HUES6 (cell line): ENCODE measurements around the gene UQCRQ.
"Not testable (repeated sequence)": the region's sequence is repeated elsewhere in the genome, so short reads cannot be mapped to it uniquely, and the experiment has no call there.

Experiments
- H3K27ac ChIP-seq: 2 replicates; pipeline ENCODE4 v1.7.0; 2013; ENCODE audit warnings: low read depth, mild to moderate bottlenecking, low read length, inconsistent platforms
- H3K27me3 ChIP-seq: 2 replicates; pipeline ENCODE4 v1.6.1; 2013; ENCODE audit warnings: low read length; ENCODE audit not compliant: control insufficient read depth, insufficient read depth
- H3K36me3 ChIP-seq: 2 replicates; pipeline ENCODE4 v1.6.1; 2013; ENCODE audit warnings: low read length; ENCODE audit not compliant: control insufficient read depth, insufficient read depth
- H3K4me1 ChIP-seq: 2 replicates; pipeline ENCODE4 v1.6.1; 2013; ENCODE audit warnings: low read length; ENCODE audit not compliant: control insufficient read depth, insufficient read depth
- H3K4me3 ChIP-seq: 2 replicates; pipeline ENCODE4 v1.5.1; 2013; ENCODE audit warnings: low read depth, low read length
- H3K9ac ChIP-seq: one replicate; pipeline ENCODE4 v1.6.1; 2013; ENCODE audit warnings: mild to moderate bottlenecking, low read length
- H3K9me3 ChIP-seq: 2 replicates; pipeline ENCODE4 v1.6.1; 2013; ENCODE audit warnings: low read depth, low read length; ENCODE audit not compliant: control insufficient read depth, insufficient read depth

Gene UQCRQ

DNA sequence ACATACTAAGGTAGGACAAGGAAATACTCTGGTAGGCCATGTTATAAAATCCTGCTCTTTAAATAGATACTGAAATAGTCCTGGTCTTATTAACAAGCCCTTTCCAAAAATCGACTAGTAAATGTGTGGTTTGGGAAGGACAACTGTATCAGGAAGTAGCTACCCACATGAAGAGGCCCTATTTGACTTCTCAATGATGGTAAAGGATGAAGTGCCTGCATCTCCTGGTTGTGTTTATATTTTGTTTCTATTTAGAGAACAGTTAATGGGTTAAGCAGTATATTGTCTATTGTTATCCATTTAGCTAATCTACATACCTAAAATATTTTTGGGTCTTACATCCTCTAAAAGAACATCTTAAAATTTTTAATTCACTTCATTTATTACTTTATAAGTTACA, 12.7 kb upstream of the UQCRQ start:
- Histone ChIP-seq H3K4me1 (peaks cover 6% of the 10 kb centered on the region), H3K9ac (no peak overlapping the region), H3K27ac (no peak overlapping the region), H3K9me3 (no peaks in the 10 kb centered on the region), H3K4me3 (no peak overlapping the region), H3K36me3 (no peaks in the 10 kb centered on the region), H3K27me3 (no peaks in the 10 kb centered on the region)

DNA sequence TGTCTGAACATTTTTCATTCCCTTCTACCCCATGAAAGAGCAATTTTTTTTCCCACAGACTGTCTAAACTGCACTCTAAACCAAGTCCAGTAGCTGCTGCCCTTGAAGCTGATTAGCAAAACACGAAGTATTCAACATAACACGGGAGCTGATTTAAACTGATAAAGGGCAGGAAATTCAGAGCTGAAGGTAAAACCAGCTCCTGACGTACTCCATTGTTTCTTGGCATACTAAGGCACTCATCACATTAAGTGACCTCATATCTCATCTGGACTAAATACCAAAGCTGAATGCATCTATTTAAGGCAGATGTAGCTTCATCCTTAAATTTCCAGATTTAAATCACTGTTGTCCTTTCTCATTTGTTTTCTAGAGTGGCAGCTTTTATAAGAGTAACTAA, 12.1 kb upstream of the UQCRQ start:
- Histone ChIP-seq H3K9ac (no peak overlapping the region), H3K27ac (no peak overlapping the region), H3K9me3 (no peaks in the 10 kb centered on the region), H3K36me3 (no peaks in the 10 kb centered on the region), H3K4me1 (peaks cover 6% of the 10 kb centered on the region), H3K4me3 (no peak overlapping the region), H3K27me3 (no peaks in the 10 kb centered on the region)

DNA sequence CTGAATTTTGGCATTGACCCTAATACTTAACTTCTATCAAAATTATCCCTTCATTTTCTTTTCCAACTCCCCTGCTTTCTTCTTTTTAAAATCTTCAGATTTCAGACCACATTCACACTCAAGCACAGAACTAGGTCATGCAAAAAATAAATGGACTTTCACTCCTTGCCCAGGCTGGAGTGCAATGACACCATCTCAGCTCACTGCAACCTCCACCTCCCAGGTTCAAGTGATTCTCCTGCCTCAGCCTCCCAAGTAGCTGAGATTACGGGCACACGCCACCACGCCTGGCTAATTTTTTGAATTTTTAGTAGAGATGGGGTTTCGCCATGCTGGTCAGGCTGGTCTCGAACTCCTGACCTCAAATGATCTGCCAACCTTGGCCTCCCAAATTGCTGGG, 11.4 kb upstream of the UQCRQ start:
- not testable (repeated sequence) for H3K9ac ChIP-seq, H3K9me3 ChIP-seq, H3K36me3 ChIP-seq, H3K27me3 ChIP-seq, H3K4me3 ChIP-seq, H3K27ac ChIP-seq, H3K4me1 ChIP-seq

DNA sequence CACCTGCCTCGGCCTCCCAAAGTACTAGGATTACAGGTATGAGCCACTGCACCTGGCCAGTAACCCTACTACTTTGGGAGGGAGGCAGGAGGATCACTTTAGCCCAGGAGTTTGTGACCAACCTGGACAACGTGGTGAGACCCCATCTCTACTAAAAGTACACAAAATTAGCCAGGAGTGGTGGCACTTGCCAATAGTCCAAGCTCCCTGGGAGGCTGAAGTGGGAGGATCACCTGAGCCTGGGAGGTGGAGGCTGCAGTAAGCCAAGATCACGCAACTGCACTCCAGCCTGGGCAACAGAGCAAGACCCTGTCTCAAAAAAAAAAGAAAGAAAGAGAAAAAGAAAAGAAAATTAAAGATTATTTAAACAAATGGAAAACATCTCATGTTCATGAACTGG, 10.4 kb upstream of the UQCRQ start:
- Histone ChIP-seq H3K36me3 (no peaks in the 10 kb centered on the region), H3K9ac (no peak overlapping the region), H3K9me3 (no peaks in the 10 kb centered on the region), H3K4me3 (no peak overlapping the region), H3K27ac (no peak overlapping the region), H3K4me1 (peaks cover 6% of the 10 kb centered on the region), H3K27me3 (no peaks in the 10 kb centered on the region)

GRCh38 chr5:132859889-132860437, 6.5 kb upstream of the UQCRQ start:
- H3K36me3 ChIP-seq = no peaks in the 10 kb centered on the region
- H3K4me1 ChIP-seq = no peaks in the 10 kb centered on the region; the same call in 1 of the 2 replicates
- H3K4me3 ChIP-seq = no peak overlapping the region
- no peak overlapping the region for H3K9ac ChIP-seq
- no peaks in the 10 kb centered on the region for H3K9me3 ChIP-seq
- H3K27me3 ChIP-seq = no peaks in the 10 kb centered on the region
- H3K27ac ChIP-seq = no peak overlapping the region

DNA sequence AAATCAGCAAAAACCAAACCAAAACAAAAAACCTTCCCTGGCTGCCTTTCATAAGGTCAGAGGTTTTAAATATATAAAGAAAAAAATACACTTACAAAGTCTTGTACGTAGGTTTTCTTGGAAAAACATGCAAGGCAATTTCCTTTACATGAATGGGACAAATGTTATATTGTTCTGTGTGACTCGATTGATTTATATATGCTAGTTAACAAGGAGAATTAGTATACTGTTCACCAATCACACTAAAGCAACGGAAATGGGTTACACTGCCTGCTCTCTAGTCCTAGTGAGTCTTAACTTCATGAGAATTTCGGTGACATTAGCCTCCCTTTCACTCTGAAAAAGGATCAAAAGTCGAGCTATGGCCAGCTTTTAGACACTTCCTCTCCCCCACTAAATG, 5.7 kb upstream of the UQCRQ start:
- H3K9ac ChIP-seq = no peak overlapping the region
- H3K27ac ChIP-seq = no peak overlapping the region
- no peak overlapping the region for H3K4me3 ChIP-seq
- H3K27me3 ChIP-seq = no peaks in the 10 kb centered on the region
- H3K9me3 ChIP-seq = no peaks in the 10 kb centered on the region
- no peaks in the 10 kb centered on the region for H3K36me3 ChIP-seq
- H3K4me1 ChIP-seq = peaks cover 6% of the 10 kb centered on the region

- peaks cover 9% of the 10 kb centered on the region for H3K4me1 ChIP-seq
- H3K4me3 ChIP-seq = peak overlapping the region; percentile 89
- H3K9ac ChIP-seq = peak overlapping the region; percentile 94
- H3K27me3 ChIP-seq = no peaks in the 10 kb centered on the region
- peaks cover 27% of the 10 kb centered on the region for H3K36me3 ChIP-seq
- H3K27ac ChIP-seq = peak overlapping the region; percentile 69
- no peaks in the 10 kb centered on the region for H3K9me3 ChIP-seq
These were observed 637 bp upstream of the UQCRQ start for GRCh38 chr5:132865668-132866341.

DNA sequence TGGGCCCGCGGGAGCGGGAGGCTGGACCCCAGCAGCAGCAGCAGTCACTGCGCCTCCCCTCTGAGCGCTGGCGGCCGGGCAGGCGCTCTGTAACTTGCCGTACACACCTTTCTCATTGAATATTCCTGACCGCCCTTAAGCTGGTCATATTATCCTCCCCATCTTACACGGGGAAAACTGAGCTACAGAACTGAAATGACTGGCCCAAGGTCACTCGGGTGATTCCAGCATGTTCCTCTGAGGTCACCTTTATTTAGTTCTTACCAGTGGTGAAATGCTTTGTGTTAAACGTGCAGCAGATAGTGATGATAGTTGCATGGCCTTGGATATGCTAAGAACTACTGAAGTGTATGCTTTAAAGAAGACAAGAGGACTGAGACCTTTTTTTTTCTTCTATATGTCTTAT, 607 bp downstream of the UQCRQ start:
- Histone ChIP-seq H3K27me3 (no peaks in the 10 kb centered on the region), H3K4me1 (peaks cover 9% of the 10 kb centered on the region), H3K9me3 (no peaks in the 10 kb centered on the region), H3K27ac (peak overlapping the region; percentile 90), H3K36me3 (peaks cover 33% of the 10 kb centered on the region), H3K9ac (peak overlapping the region; percentile 94), H3K4me3 (peak overlapping the region; percentile 89)

GRCh38 chr5:132868754-132869153, 2.3 kb downstream of the UQCRQ start:
- Histone ChIP-seq H3K9me3 (no peaks in the 10 kb centered on the region), H3K9ac (no peak overlapping the region), H3K36me3 (peaks cover 33% of the 10 kb centered on the region), H3K4me3 (no peak overlapping the region), H3K27me3 (no peaks in the 10 kb centered on the region), H3K27ac (no peak overlapping the region), H3K4me1 (peaks cover 9% of the 10 kb centered on the region)

GRCh38 chr5:132870801-132871200, 4.4 kb downstream of the UQCRQ start:
- Histone ChIP-seq H3K9ac (no peak overlapping the region), H3K4me3 (no peak overlapping the region), H3K27me3 (no peaks in the 10 kb centered on the region), H3K4me1 (peaks cover 2% of the 10 kb centered on the region), H3K36me3 (peaks cover 46% of the 10 kb centered on the region), H3K9me3 (no peaks in the 10 kb centered on the region), H3K27ac (no peak overlapping the region)

DNA sequence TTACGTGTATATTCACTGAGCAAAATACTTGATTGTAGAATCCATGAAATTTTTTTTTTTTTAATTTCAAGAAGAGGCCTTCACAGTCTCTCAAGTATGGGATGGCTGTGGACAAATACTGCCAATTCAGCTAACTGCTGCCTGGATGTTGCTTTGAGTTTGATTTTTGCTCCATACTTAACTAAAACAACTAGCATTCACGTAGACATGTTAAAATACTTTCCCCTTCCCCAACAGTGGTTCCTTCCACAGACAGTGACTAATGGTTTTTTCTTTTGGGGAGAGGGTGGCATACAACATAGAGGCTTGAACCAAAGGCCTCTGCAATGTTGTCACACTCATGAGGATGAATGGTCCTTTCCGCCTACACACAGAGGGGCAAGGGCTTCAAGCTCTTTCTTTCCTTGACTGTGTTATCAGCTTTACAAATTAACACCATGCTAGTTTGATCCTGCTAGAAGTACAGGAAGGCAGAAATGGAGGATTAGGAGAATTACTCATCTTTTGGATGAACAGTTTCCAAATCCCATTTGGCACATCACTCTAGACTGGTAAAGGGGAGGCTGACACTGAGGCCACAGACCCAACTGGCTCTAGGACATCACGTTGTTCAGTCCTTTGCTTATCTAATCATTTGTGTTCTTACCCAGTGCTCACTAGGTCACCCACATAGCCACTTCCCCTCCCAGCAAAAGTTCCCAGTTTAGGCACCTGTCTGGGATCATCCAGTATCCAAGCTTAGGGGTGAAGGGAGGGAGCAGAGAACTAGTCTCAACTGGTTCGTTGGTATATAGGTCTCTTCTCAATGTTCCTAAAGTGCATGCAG, 5.2 kb downstream of the UQCRQ start:
- H3K36me3 ChIP-seq = peaks cover 53% of the 10 kb centered on the region
- H3K4me3 ChIP-seq = no peak overlapping the region
- H3K27me3 ChIP-seq = no peaks in the 10 kb centered on the region
- no peak overlapping the region for H3K27ac ChIP-seq
- no peaks in the 10 kb centered on the region for H3K4me1 ChIP-seq
- no peaks in the 10 kb centered on the region for H3K9me3 ChIP-seq
- no peak overlapping the region for H3K9ac ChIP-seq
